PFSK-1 (cell line): ENCODE results near the gene NEXN.

Experiments
- SIN3A ChIP-seq: IDR thresholded peaks from 2 replicates; pipeline ENCODE4 v1.6.1; 2012; ENCODE audit warnings: mild to moderate bottlenecking, low read length, moderate library complexity, borderline replicate concordance; ENCODE audit not compliant: insufficient read depth
- TAF1 ChIP-seq: IDR thresholded peaks from 2 replicates; pipeline ENCODE4 v1.6.1; 2012; ENCODE audit warnings: low read length, control low read depth, borderline replicate concordance; ENCODE audit not compliant: insufficient read depth

DNA sequence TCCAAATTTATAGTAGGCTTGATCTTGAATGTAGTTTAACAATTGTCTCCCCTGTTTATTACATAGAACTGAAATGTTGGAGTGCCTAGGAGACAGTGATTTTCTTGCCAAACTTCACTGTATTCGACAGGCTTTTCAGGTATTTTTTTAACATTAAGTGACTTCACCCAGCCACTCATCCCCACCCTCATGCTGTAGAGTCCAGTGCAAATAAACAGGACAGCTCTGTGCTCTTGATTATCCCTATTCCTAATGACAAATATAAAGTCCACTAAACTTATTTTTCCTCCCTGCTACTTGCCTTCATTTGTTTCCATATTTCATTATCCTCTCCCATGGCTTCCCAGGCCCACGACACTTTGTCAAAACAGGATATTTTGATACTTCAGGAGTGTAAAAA is 29.2 kb upstream of the NEXN start:
- no peak for TF ChIP-seq SIN3A
- TF ChIP-seq TAF1 = no peak
